Muscle of leg (tissue), 11 donors: ENCODE measurements around the gene CITED4. TPM values are rescaled to one million over a fixed set of nuclear protein-coding genes. Genes with fewer than 3 reads are reported as not detected.

Source experiments
- DNase-seq: peaks from one replicate; pipeline ENCODE4 v3.0.0; 2013
- H3K27ac ChIP-seq: one replicate; pipeline ENCODE4 v1.5.1; 2013; ENCODE audit warnings: mild to moderate bottlenecking, low read length, control low read depth
- H3K27me3 ChIP-seq: one replicate; pipeline ENCODE4 v1.6.1; 2013; ENCODE audit warnings: low read length; ENCODE audit not compliant: control insufficient read depth, insufficient read depth
- H3K36me3 ChIP-seq: one replicate; pipeline ENCODE4 v1.6.1; 2013; ENCODE audit warnings: low read length; ENCODE audit not compliant: control insufficient read depth, insufficient read depth
- H3K4me1 ChIP-seq: one replicate; pipeline ENCODE4 v1.6.1; 2013; ENCODE audit warnings: low read length; ENCODE audit not compliant: control insufficient read depth, insufficient read depth
- H3K4me3 ChIP-seq: one replicate; pipeline ENCODE4 v1.5.1; 2013; ENCODE audit warnings: low read length, control low read depth
- H3K9me3 ChIP-seq: replicated peaks from 2 replicates; pipeline ENCODE4 v1.6.1; 2013; ENCODE audit warnings: low read depth, low read length; ENCODE audit not compliant: control insufficient read depth
- WGBS: methylation state at CpG from one replicate; pipeline ENCODE4 v1.1.5; 2013; ENCODE audit warnings: missing lambda C conversion rate; ENCODE audit not compliant: insufficient coverage; 5-methylcytosine and 5-hydroxymethylcytosine counted together
- polyA plus RNA-seq, 8 donors: library from polyadenylated mRNA; unstranded; fragments of 120-200 nt; gene quantifications; one replicate each; pipeline versions ENCODE4 v1.2.1 to v1.2.3, GENCODE V29; 2013; ENCODE audit warnings: inconsistent platforms in 1 of 8, low replicate concordance in 1 of 8; ENCODE audit not compliant: insufficient read length in 8 of 8, insufficient read depth in 1 of 8
- total RNA-seq: library from RNA; stranded (reverse); fragments of 120-200 nt; gene quantifications from one replicate; pipeline ENCODE4 v1.2.4, GENCODE V29; 2013

The CITED4 gene
- total and polyA plus RNA-seq, 9 donors: 0.95 to 3.2 (median 1.5) TPM

- H3K27ac ChIP-seq: no peak overlapping the region
Measured at GRCh38 chr1:40876436-40876761, 14.2 kb upstream of the CITED4 start.

GRCh38 chr1:40873863-40874472 is 11.8 kb upstream of the CITED4 start:
- Histone ChIP-seq H3K4me1 (peaks cover 9% of the 10 kb centered on the region), H3K9me3 (peaks cover 10% of the 10 kb centered on the region), H3K4me3 (no peak overlapping the region), H3K27me3 (no peaks in the 10 kb centered on the region), H3K27ac (no peak overlapping the region), H3K36me3 (no peaks in the 10 kb centered on the region)
- WGBS: 96% methylated on average over 3 of the region's 7 CpGs
- no peak for DNase-seq

More at GRCh38 chr1:40876436-40876761, 14.2 kb upstream of the CITED4 start:
- peaks cover 7% of the 10 kb centered on the region for H3K9me3 ChIP-seq
- no peaks in the 10 kb centered on the region for H3K36me3 ChIP-seq
- no peak overlapping the region for H3K4me3 ChIP-seq
- no peak for DNase-seq
- H3K4me1 ChIP-seq: peaks cover 15% of the 10 kb centered on the region
- no peaks in the 10 kb centered on the region for H3K27me3 ChIP-seq
- no CpG with 5 or more reads among the region's 2 CpGs for WGBS

- no peak overlapping the region for H3K27ac ChIP-seq
- WGBS: no CpG with 5 or more reads among the region's 3 CpGs
- H3K4me1 ChIP-seq: peaks cover 1% of the 10 kb centered on the region
- H3K27me3 ChIP-seq: no peaks in the 10 kb centered on the region
- DNase-seq: peak; percentile 30
- peaks cover 10% of the 10 kb centered on the region for H3K9me3 ChIP-seq
- H3K36me3 ChIP-seq: no peaks in the 10 kb centered on the region
- no peak overlapping the region for H3K4me3 ChIP-seq
Measured at GRCh38 chr1:40872276-40872675, 10.1 kb upstream of the CITED4 start.

GRCh38 chr1:40870135-40870728 is 8.1 kb upstream of the CITED4 start:
- Histone ChIP-seq H3K27ac (no peak overlapping the region), H3K4me3 (no peak overlapping the region), H3K4me1 (no peaks in the 10 kb centered on the region), H3K9me3 (peaks cover 3% of the 10 kb centered on the region), H3K27me3 (no peaks in the 10 kb centered on the region), H3K36me3 (no peaks in the 10 kb centered on the region)
- DNase-seq: no peak
- 80% methylated on average over 1 of the region's 2 CpGs for WGBS

- peaks cover 3% of the 10 kb centered on the region for H3K9me3 ChIP-seq
- no CpG with 5 or more reads among the region's 4 CpGs for WGBS
Measured at GRCh38 chr1:40868051-40868723, 6.0 kb upstream of the CITED4 start.

DNA sequence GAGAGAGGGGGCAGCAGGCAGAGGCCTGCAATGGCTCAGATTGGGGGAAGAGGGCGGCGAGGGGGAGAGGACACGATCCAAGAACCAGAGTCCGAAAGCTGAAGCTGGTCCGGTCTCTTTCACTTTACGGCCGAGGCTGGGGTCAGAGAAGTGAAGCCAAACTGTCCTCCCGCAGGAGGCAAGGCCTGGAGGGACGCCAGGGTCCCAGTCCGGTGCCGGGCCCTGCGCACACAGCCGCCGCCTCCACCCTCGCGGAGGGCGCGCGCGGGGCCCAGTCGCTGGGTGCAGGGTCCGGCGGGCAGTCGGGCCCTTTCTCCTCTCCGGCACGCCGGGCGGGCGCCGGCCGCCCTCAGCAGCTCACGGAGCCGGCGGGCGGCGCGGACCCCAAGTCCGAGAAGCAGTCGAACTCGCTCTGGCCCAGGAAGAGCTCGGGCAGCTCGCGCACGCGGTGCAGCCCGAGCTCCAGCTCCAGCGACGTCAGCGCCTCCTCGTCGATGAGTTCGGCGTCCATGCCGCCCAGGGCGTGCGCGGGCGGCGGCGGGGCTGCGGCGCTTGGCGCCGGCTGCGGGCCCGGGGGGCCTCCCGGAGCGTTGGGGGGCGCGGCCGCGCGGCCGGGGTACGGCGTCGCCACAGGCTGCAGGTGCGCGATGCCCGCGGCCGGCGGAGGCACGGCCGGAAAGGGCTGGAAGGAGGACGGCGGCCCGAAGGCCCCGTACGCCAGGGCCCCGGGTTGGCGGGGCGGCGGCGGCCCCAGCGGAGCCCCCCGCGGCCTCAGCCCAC is 749 bp downstream of the CITED4 start:
- Histone ChIP-seq H3K36me3 (no peaks in the 10 kb centered on the region), H3K9me3 (no peaks in the 10 kb centered on the region), H3K4me1 (peaks cover 30% of the 10 kb centered on the region), H3K27me3 (peaks cover 24% of the 10 kb centered on the region), H3K4me3 (peak overlapping the region; percentile 50), H3K27ac (no peak overlapping the region)
- peak; percentile 78 for DNase-seq
- WGBS: under 1% methylated on average over 95 of the region's 98 CpGs

More at GRCh38 chr1:40868051-40868723, 6.0 kb upstream of the CITED4 start:
- Histone ChIP-seq H3K27ac (no peak overlapping the region), H3K4me3 (no peak overlapping the region), H3K27me3 (no peaks in the 10 kb centered on the region), H3K4me1 (no peaks in the 10 kb centered on the region), H3K36me3 (no peaks in the 10 kb centered on the region)
- no peak for DNase-seq

GRCh38 chr1:40860706-40861223 is 1.4 kb downstream of the CITED4 start:
- peaks cover 24% of the 10 kb centered on the region for H3K27me3 ChIP-seq
- H3K4me1 ChIP-seq: peaks cover 30% of the 10 kb centered on the region
- H3K27ac ChIP-seq: no peak overlapping the region
- H3K36me3 ChIP-seq: no peaks in the 10 kb centered on the region
- 28% methylated on average over 8 of the region's 10 CpGs for WGBS
- H3K9me3 ChIP-seq: no peaks in the 10 kb centered on the region
- DNase-seq: no peak
- peak overlapping the region; percentile 32 for H3K4me3 ChIP-seq

DNA sequence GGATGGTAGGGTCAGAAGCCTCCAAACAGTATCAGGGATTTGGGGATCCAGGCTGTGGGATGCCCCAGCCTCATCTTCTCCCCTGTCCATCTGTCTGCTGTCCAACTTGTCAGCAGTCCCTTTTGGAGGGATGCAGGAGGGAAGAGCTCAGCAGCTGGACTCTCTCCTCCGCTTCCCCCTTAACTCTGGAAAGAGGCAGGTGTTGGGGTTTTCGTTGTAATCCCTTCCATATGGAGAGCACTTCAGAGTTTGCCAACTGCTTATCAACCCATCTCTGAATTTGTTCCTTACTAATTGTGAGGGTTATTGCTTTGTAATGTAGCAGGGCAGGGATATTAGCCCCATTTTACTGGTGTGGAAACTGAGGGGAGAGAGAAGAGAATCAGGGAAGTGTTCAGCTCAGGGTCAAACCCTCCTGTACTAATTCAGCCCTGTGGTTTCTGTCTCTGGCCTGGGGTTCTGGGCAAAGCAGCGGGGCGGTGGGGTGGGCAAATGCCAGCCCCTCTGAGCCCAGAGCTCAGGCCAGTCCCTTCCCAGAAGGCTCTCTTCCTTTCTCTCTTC is 3.2 kb downstream of the CITED4 start:
- Histone ChIP-seq H3K4me1 (peaks cover 30% of the 10 kb centered on the region), H3K27ac (no peak overlapping the region), H3K27me3 (peaks cover 24% of the 10 kb centered on the region), H3K36me3 (no peaks in the 10 kb centered on the region), H3K9me3 (no peaks in the 10 kb centered on the region), H3K4me3 (no peak overlapping the region)
- no peak for DNase-seq
- 92% methylated on average over 2 of the region's 4 CpGs for WGBS

DNA sequence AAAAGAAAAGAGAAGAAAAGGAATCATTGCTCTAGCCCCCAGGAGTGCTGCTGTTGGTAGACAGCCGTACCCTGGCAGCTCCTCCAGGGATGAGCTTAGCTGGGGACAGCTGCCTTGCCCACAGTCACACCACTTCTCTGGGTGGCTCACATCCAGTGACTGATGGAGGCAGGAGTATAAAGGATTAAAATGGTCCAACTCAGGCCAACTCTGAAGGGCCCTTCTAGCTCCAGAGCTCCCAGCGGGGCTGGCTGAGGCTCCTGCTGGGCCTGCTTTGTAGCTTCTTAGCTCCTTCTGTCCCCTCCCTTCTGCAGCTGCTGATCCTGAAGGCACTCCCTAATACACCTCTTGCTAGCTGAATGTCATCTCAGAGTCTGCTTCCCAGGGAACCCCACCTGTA is 4.4 kb downstream of the CITED4 start:
- Histone ChIP-seq H3K4me1 (peaks cover 32% of the 10 kb centered on the region), H3K27me3 (peaks cover 24% of the 10 kb centered on the region), H3K36me3 (no peaks in the 10 kb centered on the region), H3K9me3 (no peaks in the 10 kb centered on the region), H3K4me3 (no peak overlapping the region), H3K27ac (no peak overlapping the region)
- peak; percentile 75 for DNase-seq
- 60% methylated on average over 1 of the region's 2 CpGs for WGBS
